ENCODE measurements around the gene DBNDD2.

DNA sequence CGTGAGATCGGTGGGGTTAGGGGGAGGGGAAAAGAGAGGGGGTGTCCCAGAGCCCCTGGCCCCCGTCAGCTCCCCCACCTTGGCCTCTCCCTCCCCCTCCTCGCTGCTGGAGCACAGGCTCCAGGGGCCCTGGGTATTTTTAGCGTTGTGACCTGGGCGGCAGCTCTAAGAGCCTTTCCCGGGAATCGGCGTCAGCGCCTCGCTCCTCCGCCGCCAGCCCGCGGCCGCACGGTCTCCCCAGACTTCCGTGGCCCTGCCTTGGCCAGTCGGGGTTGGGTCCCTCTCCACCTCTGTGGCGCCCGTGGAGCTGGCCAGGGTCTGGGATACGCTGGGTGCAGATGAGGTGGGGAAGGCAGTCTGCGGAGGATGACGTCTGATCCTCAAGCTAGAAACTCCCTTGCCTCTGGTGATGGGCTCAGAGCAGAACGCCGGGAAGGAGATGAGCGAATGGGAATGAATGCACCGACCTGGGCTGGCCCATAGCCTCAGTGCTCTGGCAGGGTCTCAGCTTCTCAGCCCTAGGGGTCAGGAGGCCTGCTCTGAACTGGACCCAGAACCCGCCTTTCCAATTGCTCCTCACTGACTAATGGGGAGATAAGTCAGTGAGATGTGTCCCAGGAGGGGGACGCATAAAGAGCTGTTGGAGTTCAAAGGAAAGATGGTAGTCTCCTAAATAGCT is 883 bp upstream of the DBNDD2 start:
- peak in 1 of 4 donors; percentile 30 for TF ChIP-seq POLR2A (IDR thresholded peaks at IDR 0.05)
- TF ChIP-seq, protein P1, sequence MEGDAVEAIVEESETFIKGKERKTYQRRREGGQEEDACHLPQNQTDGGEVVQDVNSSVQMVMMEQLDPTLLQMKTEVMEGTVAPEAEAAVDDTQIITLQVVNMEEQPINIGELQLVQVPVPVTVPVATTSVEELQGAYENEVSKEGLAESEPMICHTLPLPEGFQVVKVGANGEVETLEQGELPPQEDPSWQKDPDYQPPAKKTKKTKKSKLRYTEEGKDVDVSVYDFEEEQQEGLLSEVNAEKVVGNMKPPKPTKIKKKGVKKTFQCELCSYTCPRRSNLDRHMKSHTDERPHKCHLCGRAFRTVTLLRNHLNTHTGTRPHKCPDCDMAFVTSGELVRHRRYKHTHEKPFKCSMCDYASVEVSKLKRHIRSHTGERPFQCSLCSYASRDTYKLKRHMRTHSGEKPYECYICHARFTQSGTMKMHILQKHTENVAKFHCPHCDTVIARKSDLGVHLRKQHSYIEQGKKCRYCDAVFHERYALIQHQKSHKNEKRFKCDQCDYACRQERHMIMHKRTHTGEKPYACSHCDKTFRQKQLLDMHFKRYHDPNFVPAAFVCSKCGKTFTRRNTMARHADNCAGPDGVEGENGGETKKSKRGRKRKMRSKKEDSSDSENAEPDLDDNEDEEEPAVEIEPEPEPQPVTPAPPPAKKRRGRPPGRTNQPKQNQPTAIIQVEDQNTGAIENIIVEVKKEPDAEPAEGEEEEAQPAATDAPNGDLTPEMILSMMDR (IDR thresholded peaks at IDR 0.05): no peak
